ENCODE measurements around the gene LAMTOR3.

Gene LAMTOR3

GRCh38 chr4:99894161-99894997 lies at the start of gene LAMTOR3:
TSS of gene LAMTOR3 (minus strand) at chr4:99894427. CDS start at chr4:99893963, 464 bp downstream.
- peak; percentile 83 for DNase-seq

GRCh38 chr4:99938243-99938753 lies 44.1 kb upstream of the LAMTOR3 start:
- no peak for DNase-seq

GRCh38 chr4:99934891-99935290 lies 40.7 kb upstream of the LAMTOR3 start:
- DNase-seq, result no peak

- DNase-seq, result no peak
Observed at GRCh38 chr4:99927566-99927965, 33.3 kb upstream of the LAMTOR3 start.

GRCh38 chr4:99921174-99921573 lies 26.9 kb upstream of the LAMTOR3 start:
- DNase-seq, result no peak

- no peak for DNase-seq
Observed at GRCh38 chr4:99918656-99919055, 24.4 kb upstream of the LAMTOR3 start.

GRCh38 chr4:99917575-99917974 lies 23.3 kb upstream of the LAMTOR3 start:
- no peak for DNase-seq

GRCh38 chr4:99915449-99915848 lies 21.2 kb upstream of the LAMTOR3 start:
- no peak for DNase-seq

- no peak for DNase-seq
Observed at GRCh38 chr4:99894998-99895397, 771 bp upstream of the LAMTOR3 start.

- no peak for DNase-seq
Observed at GRCh38 chr4:99893839-99894160, 427 bp downstream of the LAMTOR3 start.

- DNase-seq, result no peak
Observed at GRCh38 chr4:99893029-99893428, 1.2 kb downstream of the LAMTOR3 start.

- no peak for DNase-seq
Observed at GRCh38 chr4:99891351-99891750, 2.9 kb downstream of the LAMTOR3 start.

GRCh38 chr4:99887837-99888236 lies 6.4 kb downstream of the LAMTOR3 start:
- no peak for DNase-seq

- no peak for DNase-seq
Observed at GRCh38 chr4:99886146-99886545, 8.1 kb downstream of the LAMTOR3 start.

- no peak for DNase-seq
Observed at GRCh38 chr4:99885687-99886086, 8.5 kb downstream of the LAMTOR3 start.

GRCh38 chr4:99885063-99885664 lies 9.1 kb downstream of the LAMTOR3 start:
- DNase-seq, result no peak

GRCh38 chr4:99879458-99879857 lies 14.8 kb downstream of the LAMTOR3 start:
- no peak for DNase-seq

GRCh38 chr4:99878604-99879003 lies 15.6 kb downstream of the LAMTOR3 start:
- no peak for DNase-seq

- DNase-seq, result no peak
Observed at GRCh38 chr4:99876946-99877345, 17.3 kb downstream of the LAMTOR3 start.

GRCh38 chr4:99875071-99875470 lies 19.2 kb downstream of the LAMTOR3 start:
- no peak for DNase-seq

GRCh38 chr4:99872570-99872969 lies 21.7 kb downstream of the LAMTOR3 start:
- no peak for DNase-seq

- DNase-seq, result no peak
Observed at GRCh38 chr4:99868126-99868596, 26.1 kb downstream of the LAMTOR3 start.

GRCh38 chr4:99863804-99864203 lies 30.4 kb downstream of the LAMTOR3 start:
- no peak for DNase-seq
